Measurements from ENCODE around the gene HDAC9.

HDAC9 gene

DNA sequence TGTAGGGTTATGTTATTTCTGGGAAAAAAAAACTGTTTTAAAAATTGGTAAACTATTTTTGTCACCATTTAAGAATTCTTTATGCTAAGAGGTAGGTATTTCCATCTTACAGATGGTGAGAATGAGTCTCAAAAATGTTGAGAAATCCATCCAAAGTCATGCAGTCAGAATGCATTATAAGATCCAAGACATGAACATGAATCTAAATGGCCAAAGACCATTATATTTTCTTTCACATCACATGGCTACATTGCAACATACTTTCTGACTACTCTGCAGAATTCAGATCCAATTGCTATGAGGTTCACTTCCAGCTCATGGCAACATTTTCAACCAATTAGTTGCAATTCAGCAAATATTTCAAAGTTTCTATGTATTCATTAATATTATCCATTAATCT is 440.7 kb downstream of the HDAC9 start:
- no peaks in the 10 kb centered on the region for H3K9me3 ChIP-seq (ENCODE audit: insufficient read depth, low read length)
- TF ChIP-seq YY1 (IDR thresholded peaks at IDR 0.05; ENCODE audit: insufficient read depth, insufficient read length) = no peak
- no peak for TF ChIP-seq ZNF274 (IDR thresholded peaks at IDR 0.05; ENCODE audit: low read depth, low read length)
- TF ChIP-seq SUZ12 (IDR thresholded peaks at IDR 0.05; ENCODE audit: extremely low read depth, insufficient read depth, insufficient read length) = no peak
- no peak overlapping the region for H3K9ac ChIP-seq (ENCODE audit: insufficient read length, low read depth)
- no peak overlapping the region for H3K4me3 ChIP-seq (ENCODE audit: insufficient read length, low read depth)
- no peaks in the 10 kb centered on the region for H3K4me1 ChIP-seq (ENCODE audit: insufficient read depth, insufficient read length)
- no peak for DNase-seq (ENCODE audit: low read depth, low spot score)
- no peaks in the 10 kb centered on the region for H3K27me3 ChIP-seq (ENCODE audit: insufficient read depth, insufficient read length)
- no peaks in the 10 kb centered on the region for H3K36me3 ChIP-seq (ENCODE audit: insufficient read depth, insufficient read length, low read length)

GRCh38 chr7:18939771-18940592 is 444.4 kb downstream of the HDAC9 start:
- no peak for DNase-seq (ENCODE audit: low read depth, low spot score)
- H3K9me3 ChIP-seq (ENCODE audit: insufficient read depth, low read length) = no peaks in the 10 kb centered on the region
- TF ChIP-seq ZNF274 (IDR thresholded peaks at IDR 0.05; ENCODE audit: low read depth, low read length) (no peak), SUZ12 (IDR thresholded peaks at IDR 0.05; ENCODE audit: extremely low read depth, insufficient read depth, insufficient read length) (no peak), YY1 (IDR thresholded peaks at IDR 0.05; ENCODE audit: insufficient read depth, insufficient read length) (no peak)
- H3K4me1 ChIP-seq (ENCODE audit: insufficient read depth, insufficient read length) = no peaks in the 10 kb centered on the region
- no peak overlapping the region for H3K9ac ChIP-seq (ENCODE audit: insufficient read length, low read depth)
- no peaks in the 10 kb centered on the region for H3K36me3 ChIP-seq (ENCODE audit: insufficient read depth, insufficient read length, low read length)
- H3K27me3 ChIP-seq (ENCODE audit: insufficient read depth, insufficient read length) = no peaks in the 10 kb centered on the region
- H3K4me3 ChIP-seq (ENCODE audit: insufficient read length, low read depth) = no peak overlapping the region

- Histone ChIP-seq H3K27me3 (ENCODE audit: insufficient read depth, insufficient read length) (no peaks in the 10 kb centered on the region), H3K4me1 (ENCODE audit: insufficient read depth, insufficient read length) (no peaks in the 10 kb centered on the region), H3K9me3 (ENCODE audit: insufficient read depth, low read length) (no peaks in the 10 kb centered on the region), H3K4me3 (ENCODE audit: insufficient read length, low read depth) (no peak overlapping the region), H3K36me3 (ENCODE audit: insufficient read depth, insufficient read length, low read length) (no peaks in the 10 kb centered on the region), H3K9ac (ENCODE audit: insufficient read length, low read depth) (no peak overlapping the region)
- no peak for TF ChIP-seq SUZ12 (IDR thresholded peaks at IDR 0.05; ENCODE audit: extremely low read depth, insufficient read depth, insufficient read length)
- TF ChIP-seq YY1 (IDR thresholded peaks at IDR 0.05; ENCODE audit: insufficient read depth, insufficient read length) = no peak
- no peak for TF ChIP-seq ZNF274 (IDR thresholded peaks at IDR 0.05; ENCODE audit: low read depth, low read length)
- DNase-seq (ENCODE audit: low read depth, low spot score) = peak; percentile 79
These were observed 445.1 kb downstream of the HDAC9 start for GRCh38 chr7:18940593-18941134.

DNA sequence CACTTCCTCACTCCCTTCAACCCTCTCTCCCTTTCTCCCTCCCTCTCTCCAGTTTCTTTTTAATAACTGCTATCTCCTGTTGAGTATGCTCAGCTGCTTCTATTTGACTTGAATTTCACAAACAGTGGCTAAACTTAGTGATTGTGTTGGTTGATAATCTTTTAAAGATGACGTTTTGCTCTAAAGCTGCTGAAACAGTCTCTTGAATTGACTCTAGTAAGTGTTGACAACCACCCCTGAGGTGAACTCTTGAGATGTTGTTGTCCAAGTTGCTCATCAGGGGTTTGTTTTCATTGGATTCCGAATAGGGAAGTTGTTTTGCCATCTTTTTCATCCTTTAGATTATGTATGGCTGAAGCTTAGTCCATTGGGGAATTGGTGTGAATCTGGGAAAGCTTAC is 445.7 kb downstream of the HDAC9 start:
- no peaks in the 10 kb centered on the region for H3K4me1 ChIP-seq (ENCODE audit: insufficient read depth, insufficient read length)
- H3K27me3 ChIP-seq (ENCODE audit: insufficient read depth, insufficient read length) = no peaks in the 10 kb centered on the region
- TF ChIP-seq YY1 (IDR thresholded peaks at IDR 0.05; ENCODE audit: insufficient read depth, insufficient read length) (no peak), SUZ12 (IDR thresholded peaks at IDR 0.05; ENCODE audit: extremely low read depth, insufficient read depth, insufficient read length) (no peak), ZNF274 (IDR thresholded peaks at IDR 0.05; ENCODE audit: low read depth, low read length) (no peak)
- no peak for DNase-seq (ENCODE audit: low read depth, low spot score)
- no peak overlapping the region for H3K4me3 ChIP-seq (ENCODE audit: insufficient read length, low read depth)
- no peak overlapping the region for H3K9ac ChIP-seq (ENCODE audit: insufficient read length, low read depth)
- no peaks in the 10 kb centered on the region for H3K9me3 ChIP-seq (ENCODE audit: insufficient read depth, low read length)
- no peaks in the 10 kb centered on the region for H3K36me3 ChIP-seq (ENCODE audit: insufficient read depth, insufficient read length, low read length)

DNA sequence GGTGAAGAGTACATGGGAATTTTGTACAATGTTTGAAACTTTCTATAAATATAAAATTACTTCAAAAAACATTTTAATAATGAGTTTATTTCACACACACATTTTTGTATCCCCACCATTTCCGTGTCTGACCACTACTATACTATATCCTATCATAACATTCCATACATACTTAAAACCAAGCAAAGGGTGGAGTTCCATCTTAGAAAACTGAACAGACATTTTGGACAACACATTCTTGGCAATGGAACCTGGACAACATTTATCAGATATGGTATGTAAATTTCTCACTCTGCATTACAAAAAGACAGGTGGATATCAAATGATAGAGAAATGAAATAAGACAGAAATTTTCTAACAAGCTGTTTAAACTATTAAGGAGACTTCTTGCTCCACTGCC is 453.0 kb downstream of the HDAC9 start:
- no peak overlapping the region for H3K9ac ChIP-seq (ENCODE audit: insufficient read length, low read depth)
- no peaks in the 10 kb centered on the region for H3K9me3 ChIP-seq (ENCODE audit: insufficient read depth, low read length)
- H3K4me1 ChIP-seq (ENCODE audit: insufficient read depth, insufficient read length) = no peaks in the 10 kb centered on the region
- no peaks in the 10 kb centered on the region for H3K36me3 ChIP-seq (ENCODE audit: insufficient read depth, insufficient read length, low read length)
- no peak overlapping the region for H3K4me3 ChIP-seq (ENCODE audit: insufficient read length, low read depth)
- no peak for DNase-seq (ENCODE audit: low read depth, low spot score)
- TF ChIP-seq SUZ12 (IDR thresholded peaks at IDR 0.05; ENCODE audit: extremely low read depth, insufficient read depth, insufficient read length) (no peak), YY1 (IDR thresholded peaks at IDR 0.05; ENCODE audit: insufficient read depth, insufficient read length) (no peak), ZNF274 (IDR thresholded peaks at IDR 0.05; ENCODE audit: low read depth, low read length) (no peak)
- no peaks in the 10 kb centered on the region for H3K27me3 ChIP-seq (ENCODE audit: insufficient read depth, insufficient read length)

GRCh38 chr7:18952846-18953245 is 457.3 kb downstream of the HDAC9 start:
- TF ChIP-seq ZNF274 (IDR thresholded peaks at IDR 0.05; ENCODE audit: low read depth, low read length) (no peak), SUZ12 (IDR thresholded peaks at IDR 0.05; ENCODE audit: extremely low read depth, insufficient read depth, insufficient read length) (no peak), YY1 (IDR thresholded peaks at IDR 0.05; ENCODE audit: insufficient read depth, insufficient read length) (no peak)
- H3K36me3 ChIP-seq (ENCODE audit: insufficient read depth, insufficient read length, low read length) = no peaks in the 10 kb centered on the region
- no peak for DNase-seq (ENCODE audit: low read depth, low spot score)
- H3K9ac ChIP-seq (ENCODE audit: insufficient read length, low read depth) = no peak overlapping the region
- H3K4me1 ChIP-seq (ENCODE audit: insufficient read depth, insufficient read length) = no peaks in the 10 kb centered on the region
- no peaks in the 10 kb centered on the region for H3K27me3 ChIP-seq (ENCODE audit: insufficient read depth, insufficient read length)
- no peaks in the 10 kb centered on the region for H3K9me3 ChIP-seq (ENCODE audit: insufficient read depth, low read length)
- H3K4me3 ChIP-seq (ENCODE audit: insufficient read length, low read depth) = no peak overlapping the region

DNA sequence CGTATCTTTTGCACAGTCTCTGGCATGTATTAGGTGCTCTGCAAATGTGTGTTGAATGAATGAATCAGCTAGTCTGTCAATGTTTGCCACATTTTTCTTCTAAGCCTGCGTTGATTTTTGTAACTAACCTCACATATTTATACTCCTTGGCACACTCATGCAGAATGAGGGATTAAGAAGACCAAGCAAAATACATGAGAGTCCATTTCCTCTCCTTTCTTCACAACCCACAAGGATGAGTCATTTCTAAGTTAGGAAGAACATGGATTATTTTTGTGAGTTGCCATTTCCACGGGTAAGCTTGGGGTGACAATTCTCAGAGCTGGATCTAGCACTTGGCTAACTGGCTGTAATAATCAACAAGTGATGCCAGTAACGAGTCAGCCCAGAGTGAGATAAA is 463.1 kb downstream of the HDAC9 start:
- no peak for DNase-seq (ENCODE audit: low read depth, low spot score)
- TF ChIP-seq ZNF274 (IDR thresholded peaks at IDR 0.05; ENCODE audit: low read depth, low read length) (no peak), SUZ12 (IDR thresholded peaks at IDR 0.05; ENCODE audit: extremely low read depth, insufficient read depth, insufficient read length) (no peak), YY1 (IDR thresholded peaks at IDR 0.05; ENCODE audit: insufficient read depth, insufficient read length) (no peak)

More for the DNA sequence above, 463.1 kb downstream of the HDAC9 start:
- Histone ChIP-seq H3K27me3 (ENCODE audit: insufficient read depth, insufficient read length) (no peaks in the 10 kb centered on the region), H3K9ac (ENCODE audit: insufficient read length, low read depth) (no peak overlapping the region), H3K4me1 (ENCODE audit: insufficient read depth, insufficient read length) (no peaks in the 10 kb centered on the region), H3K36me3 (ENCODE audit: insufficient read depth, insufficient read length, low read length) (no peaks in the 10 kb centered on the region), H3K9me3 (ENCODE audit: insufficient read depth, low read length) (no peaks in the 10 kb centered on the region), H3K4me3 (ENCODE audit: insufficient read length, low read depth) (no peak overlapping the region)
